Activated T-cell treated with anti-CD3 and anti-CD28 coated beads for 1 hour (primary cell): ENCODE results near the gene THSD4.
"Not testable (repeated sequence)": the region's sequence is repeated elsewhere in the genome, so short reads cannot be mapped to it uniquely, and the experiment has no call there.

Experiments
- DNase-seq: peaks from one replicate; pipeline ENCODE4 v3.0.0-alpha.2; 2020; ENCODE audit warnings: low read depth

Gene THSD4

GRCh38 chr15:71189718-71190117, 74.4 kb downstream of the THSD4 start:
- DNase-seq = no peak

- no peak for DNase-seq
Observed at GRCh38 chr15:71191296-71191695, 76.0 kb downstream of the THSD4 start.

GRCh38 chr15:71192816-71193215, 77.5 kb downstream of the THSD4 start:
- DNase-seq = no peak

GRCh38 chr15:71194286-71194685, 79.0 kb downstream of the THSD4 start:
- DNase-seq = no peak

GRCh38 chr15:71195242-71195641, 80.0 kb downstream of the THSD4 start:
- no peak for DNase-seq

- no peak for DNase-seq
Observed at GRCh38 chr15:71197620-71198019, 82.3 kb downstream of the THSD4 start.

- DNase-seq = no peak
Observed at GRCh38 chr15:71198846-71199245, 83.6 kb downstream of the THSD4 start.

GRCh38 chr15:71199384-71200351, 84.4 kb downstream of the THSD4 start:
- no peak for DNase-seq

GRCh38 chr15:71201477-71201876, 86.2 kb downstream of the THSD4 start:
- DNase-seq = no peak

GRCh38 chr15:71202712-71203111, 87.4 kb downstream of the THSD4 start:
- no peak for DNase-seq

GRCh38 chr15:71203586-71204474, 88.6 kb downstream of the THSD4 start:
- no peak for DNase-seq

GRCh38 chr15:71207141-71207540, 91.9 kb downstream of the THSD4 start:
- DNase-seq = no peak

- no peak for DNase-seq
Observed at GRCh38 chr15:71212146-71212545, 96.9 kb downstream of the THSD4 start.

- not testable (repeated sequence) for DNase-seq
Observed at GRCh38 chr15:71213943-71214342, 98.7 kb downstream of the THSD4 start.

- DNase-seq = no peak
Observed at GRCh38 chr15:71215126-71215894, 100.0 kb downstream of the THSD4 start.

- DNase-seq = no peak
Observed at GRCh38 chr15:71218272-71218805, 103.1 kb downstream of the THSD4 start.

GRCh38 chr15:71219101-71219500, 103.8 kb downstream of the THSD4 start:
- no peak for DNase-seq

- DNase-seq = no peak
Observed at GRCh38 chr15:71219645-71220044, 104.4 kb downstream of the THSD4 start.

- no peak for DNase-seq
Observed at GRCh38 chr15:71220828-71221227, 105.6 kb downstream of the THSD4 start.

- DNase-seq = no peak
Observed at GRCh38 chr15:71221417-71221816, 106.1 kb downstream of the THSD4 start.

GRCh38 chr15:71223516-71223915, 108.2 kb downstream of the THSD4 start:
- DNase-seq = no peak

GRCh38 chr15:71224024-71224423, 108.8 kb downstream of the THSD4 start:
- no peak for DNase-seq
